Measurements from ENCODE around the gene LDLRAD1. TPM values are rescaled to one million over a fixed set of nuclear protein-coding genes. Genes with fewer than 3 reads are reported as not detected.

Gene LDLRAD1
- total and polyA plus RNA-seq, 2 experiments from 2014 or later: not detected

DNA sequence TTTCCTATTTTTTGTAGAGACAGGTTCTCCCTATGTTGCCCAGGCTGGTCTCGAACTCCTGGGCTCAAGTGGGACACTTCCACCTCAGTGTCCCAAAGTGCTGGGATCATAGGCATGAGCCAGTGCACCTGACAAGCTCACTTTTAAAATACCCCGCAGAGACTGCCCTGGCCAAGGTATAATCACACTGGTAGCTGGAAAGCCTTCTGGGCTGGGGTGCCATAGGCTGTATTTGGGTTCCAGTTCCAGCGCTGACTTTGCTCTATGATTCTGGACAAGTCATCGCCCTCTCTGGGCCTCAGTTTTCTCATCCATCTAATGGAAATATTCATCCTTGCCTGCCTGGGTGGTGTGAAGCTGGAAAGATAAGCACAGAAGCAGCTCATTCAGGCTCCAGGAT, 10.4 kb downstream of the LDLRAD1 start:
- TF ChIP-seq STAT1 (IDR thresholded peaks at IDR 0.05; ENCODE audit: unreplicated experiment): no peak
- TF ChIP-seq ZNF114 (CRISPR knock-in tag; IDR thresholded peaks at IDR 0.05): no peak
- no peak for TF ChIP-seq JUNB (IDR thresholded peaks at IDR 0.05; ENCODE audit: unreplicated experiment)
- no peak for TF ChIP-seq EZH2phosphoT487 (IDR thresholded peaks at IDR 0.05; ENCODE audit: unreplicated experiment)
- TF ChIP-seq POLR2AphosphoS5 (IDR thresholded peaks at IDR 0.05; ENCODE audit: low read depth): no peak
- TF ChIP-seq, protein P1, sequence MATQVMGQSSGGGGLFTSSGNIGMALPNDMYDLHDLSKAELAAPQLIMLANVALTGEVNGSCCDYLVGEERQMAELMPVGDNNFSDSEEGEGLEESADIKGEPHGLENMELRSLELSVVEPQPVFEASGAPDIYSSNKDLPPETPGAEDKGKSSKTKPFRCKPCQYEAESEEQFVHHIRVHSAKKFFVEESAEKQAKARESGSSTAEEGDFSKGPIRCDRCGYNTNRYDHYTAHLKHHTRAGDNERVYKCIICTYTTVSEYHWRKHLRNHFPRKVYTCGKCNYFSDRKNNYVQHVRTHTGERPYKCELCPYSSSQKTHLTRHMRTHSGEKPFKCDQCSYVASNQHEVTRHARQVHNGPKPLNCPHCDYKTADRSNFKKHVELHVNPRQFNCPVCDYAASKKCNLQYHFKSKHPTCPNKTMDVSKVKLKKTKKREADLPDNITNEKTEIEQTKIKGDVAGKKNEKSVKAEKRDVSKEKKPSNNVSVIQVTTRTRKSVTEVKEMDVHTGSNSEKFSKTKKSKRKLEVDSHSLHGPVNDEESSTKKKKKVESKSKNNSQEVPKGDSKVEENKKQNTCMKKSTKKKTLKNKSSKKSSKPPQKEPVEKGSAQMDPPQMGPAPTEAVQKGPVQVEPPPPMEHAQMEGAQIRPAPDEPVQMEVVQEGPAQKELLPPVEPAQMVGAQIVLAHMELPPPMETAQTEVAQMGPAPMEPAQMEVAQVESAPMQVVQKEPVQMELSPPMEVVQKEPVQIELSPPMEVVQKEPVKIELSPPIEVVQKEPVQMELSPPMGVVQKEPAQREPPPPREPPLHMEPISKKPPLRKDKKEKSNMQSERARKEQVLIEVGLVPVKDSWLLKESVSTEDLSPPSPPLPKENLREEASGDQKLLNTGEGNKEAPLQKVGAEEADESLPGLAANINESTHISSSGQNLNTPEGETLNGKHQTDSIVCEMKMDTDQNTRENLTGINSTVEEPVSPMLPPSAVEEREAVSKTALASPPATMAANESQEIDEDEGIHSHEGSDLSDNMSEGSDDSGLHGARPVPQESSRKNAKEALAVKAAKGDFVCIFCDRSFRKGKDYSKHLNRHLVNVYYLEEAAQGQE (IDR thresholded peaks at IDR 0.05; ENCODE audit: unreplicated experiment): no peak
- no peak for TF ChIP-seq ZNF331 (CRISPR knock-in tag; IDR thresholded peaks at IDR 0.05; ENCODE audit: low read depth)
- TF ChIP-seq CREB1 (CRISPR knock-in tag; IDR thresholded peaks at IDR 0.05; ENCODE audit: low read depth): no peak
- no peak for TF ChIP-seq NANOG (IDR thresholded peaks at IDR 0.05; ENCODE audit: borderline replicate concordance)
- TF ChIP-seq, protein P2, sequence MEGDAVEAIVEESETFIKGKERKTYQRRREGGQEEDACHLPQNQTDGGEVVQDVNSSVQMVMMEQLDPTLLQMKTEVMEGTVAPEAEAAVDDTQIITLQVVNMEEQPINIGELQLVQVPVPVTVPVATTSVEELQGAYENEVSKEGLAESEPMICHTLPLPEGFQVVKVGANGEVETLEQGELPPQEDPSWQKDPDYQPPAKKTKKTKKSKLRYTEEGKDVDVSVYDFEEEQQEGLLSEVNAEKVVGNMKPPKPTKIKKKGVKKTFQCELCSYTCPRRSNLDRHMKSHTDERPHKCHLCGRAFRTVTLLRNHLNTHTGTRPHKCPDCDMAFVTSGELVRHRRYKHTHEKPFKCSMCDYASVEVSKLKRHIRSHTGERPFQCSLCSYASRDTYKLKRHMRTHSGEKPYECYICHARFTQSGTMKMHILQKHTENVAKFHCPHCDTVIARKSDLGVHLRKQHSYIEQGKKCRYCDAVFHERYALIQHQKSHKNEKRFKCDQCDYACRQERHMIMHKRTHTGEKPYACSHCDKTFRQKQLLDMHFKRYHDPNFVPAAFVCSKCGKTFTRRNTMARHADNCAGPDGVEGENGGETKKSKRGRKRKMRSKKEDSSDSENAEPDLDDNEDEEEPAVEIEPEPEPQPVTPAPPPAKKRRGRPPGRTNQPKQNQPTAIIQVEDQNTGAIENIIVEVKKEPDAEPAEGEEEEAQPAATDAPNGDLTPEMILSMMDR (conservative IDR thresholded peaks at IDR 0.05; ENCODE audit: low read depth in 2 of 2): no peak
- no peak for TF ChIP-seq EZH2 (IDR thresholded peaks at IDR 0.05; ENCODE audit: low read depth, unreplicated experiment)
- TF ChIP-seq, protein P3, sequence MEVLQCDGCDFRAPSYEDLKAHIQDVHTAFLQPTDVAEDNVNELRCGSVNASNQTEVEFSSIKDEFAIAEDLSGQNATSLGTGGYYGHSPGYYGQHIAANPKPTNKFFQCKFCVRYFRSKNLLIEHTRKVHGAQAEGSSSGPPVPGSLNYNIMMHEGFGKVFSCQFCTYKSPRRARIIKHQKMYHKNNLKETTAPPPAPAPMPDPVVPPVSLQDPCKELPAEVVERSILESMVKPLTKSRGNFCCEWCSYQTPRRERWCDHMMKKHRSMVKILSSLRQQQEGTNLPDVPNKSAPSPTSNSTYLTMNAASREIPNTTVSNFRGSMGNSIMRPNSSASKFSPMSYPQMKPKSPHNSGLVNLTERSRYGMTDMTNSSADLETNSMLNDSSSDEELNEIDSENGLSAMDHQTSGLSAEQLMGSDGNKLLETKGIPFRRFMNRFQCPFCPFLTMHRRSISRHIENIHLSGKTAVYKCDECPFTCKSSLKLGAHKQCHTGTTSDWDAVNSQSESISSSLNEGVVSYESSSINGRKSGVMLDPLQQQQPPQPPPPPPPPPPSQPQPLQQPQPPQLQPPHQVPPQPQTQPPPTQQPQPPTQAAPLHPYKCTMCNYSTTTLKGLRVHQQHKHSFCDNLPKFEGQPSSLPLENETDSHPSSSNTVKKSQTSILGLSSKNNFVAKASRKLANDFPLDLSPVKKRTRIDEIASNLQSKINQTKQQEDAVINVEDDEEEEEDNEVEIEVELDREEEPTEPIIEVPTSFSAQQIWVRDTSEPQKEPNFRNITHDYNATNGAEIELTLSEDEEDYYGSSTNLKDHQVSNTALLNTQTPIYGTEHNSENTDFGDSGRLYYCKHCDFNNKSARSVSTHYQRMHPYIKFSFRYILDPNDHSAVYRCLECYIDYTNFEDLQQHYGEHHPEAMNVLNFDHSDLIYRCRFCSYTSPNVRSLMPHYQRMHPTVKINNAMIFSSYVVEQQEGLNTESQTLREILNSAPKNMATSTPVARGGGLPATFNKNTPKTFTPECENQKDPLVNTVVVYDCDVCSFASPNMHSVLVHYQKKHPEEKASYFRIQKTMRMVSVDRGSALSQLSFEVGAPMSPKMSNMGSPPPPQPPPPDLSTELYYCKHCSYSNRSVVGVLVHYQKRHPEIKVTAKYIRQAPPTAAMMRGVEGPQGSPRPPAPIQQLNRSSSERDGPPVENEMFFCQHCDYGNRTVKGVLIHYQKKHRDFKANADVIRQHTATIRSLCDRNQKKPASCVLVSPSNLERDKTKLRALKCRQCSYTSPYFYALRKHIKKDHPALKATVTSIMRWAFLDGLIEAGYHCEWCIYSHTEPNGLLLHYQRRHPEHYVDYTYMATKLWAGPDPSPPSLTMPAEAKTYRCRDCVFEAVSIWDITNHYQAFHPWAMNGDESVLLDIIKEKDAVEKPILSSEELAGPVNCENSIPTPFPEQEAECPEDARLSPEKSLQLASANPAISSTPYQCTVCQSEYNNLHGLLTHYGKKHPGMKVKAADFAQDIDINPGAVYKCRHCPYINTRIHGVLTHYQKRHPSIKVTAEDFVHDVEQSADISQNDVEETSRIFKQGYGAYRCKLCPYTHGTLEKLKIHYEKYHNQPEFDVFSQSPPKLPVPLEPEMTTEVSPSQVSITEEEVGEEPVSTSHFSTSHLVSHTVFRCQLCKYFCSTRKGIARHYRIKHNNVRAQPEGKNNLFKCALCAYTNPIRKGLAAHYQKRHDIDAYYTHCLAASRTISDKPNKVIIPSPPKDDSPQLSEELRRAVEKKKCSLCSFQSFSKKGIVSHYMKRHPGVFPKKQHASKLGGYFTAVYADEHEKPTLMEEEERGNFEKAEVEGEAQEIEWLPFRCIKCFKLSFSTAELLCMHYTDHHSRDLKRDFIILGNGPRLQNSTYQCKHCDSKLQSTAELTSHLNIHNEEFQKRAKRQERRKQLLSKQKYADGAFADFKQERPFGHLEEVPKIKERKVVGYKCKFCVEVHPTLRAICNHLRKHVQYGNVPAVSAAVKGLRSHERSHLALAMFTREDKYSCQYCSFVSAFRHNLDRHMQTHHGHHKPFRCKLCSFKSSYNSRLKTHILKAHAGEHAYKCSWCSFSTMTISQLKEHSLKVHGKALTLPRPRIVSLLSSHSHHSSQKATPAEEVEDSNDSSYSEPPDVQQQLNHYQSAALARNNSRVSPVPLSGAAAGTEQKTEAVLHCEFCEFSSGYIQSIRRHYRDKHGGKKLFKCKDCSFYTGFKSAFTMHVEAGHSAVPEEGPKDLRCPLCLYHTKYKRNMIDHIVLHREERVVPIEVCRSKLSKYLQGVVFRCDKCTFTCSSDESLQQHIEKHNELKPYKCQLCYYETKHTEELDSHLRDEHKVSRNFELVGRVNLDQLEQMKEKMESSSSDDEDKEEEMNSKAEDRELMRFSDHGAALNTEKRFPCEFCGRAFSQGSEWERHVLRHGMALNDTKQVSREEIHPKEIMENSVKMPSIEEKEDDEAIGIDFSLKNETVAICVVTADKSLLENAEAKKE (CRISPR knock-in tag; IDR thresholded peaks at IDR 0.05): no peak
- TF ChIP-seq, protein P4, sequence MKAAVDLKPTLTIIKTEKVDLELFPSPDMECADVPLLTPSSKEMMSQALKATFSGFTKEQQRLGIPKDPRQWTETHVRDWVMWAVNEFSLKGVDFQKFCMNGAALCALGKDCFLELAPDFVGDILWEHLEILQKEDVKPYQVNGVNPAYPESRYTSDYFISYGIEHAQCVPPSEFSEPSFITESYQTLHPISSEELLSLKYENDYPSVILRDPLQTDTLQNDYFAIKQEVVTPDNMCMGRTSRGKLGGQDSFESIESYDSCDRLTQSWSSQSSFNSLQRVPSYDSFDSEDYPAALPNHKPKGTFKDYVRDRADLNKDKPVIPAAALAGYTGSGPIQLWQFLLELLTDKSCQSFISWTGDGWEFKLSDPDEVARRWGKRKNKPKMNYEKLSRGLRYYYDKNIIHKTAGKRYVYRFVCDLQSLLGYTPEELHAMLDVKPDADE (IDR thresholded peaks at IDR 0.05): no peak

More for the DNA sequence above, 10.4 kb downstream of the LDLRAD1 start:
- Mint-ChIP-seq H3K27ac (no peak overlapping the region), H3K4me1 (no peaks in the 10 kb centered on the region), H3K27me3 (ENCODE audit: insufficient read depth, low read depth, poor library complexity) (peaks cover 7% of the 10 kb centered on the region), H3K9me3 (peaks cover 14% of the 10 kb centered on the region), H3K4me3 (no peak overlapping the region), H3K36me3 (ENCODE audit: low read depth) (no peaks in the 10 kb centered on the region)
- Histone ChIP-seq H3K4me2 (no peak overlapping the region), H3F3A (replicated peaks; ENCODE audit: low read depth) (no peaks in the 10 kb centered on the region), H3K4me1 (ENCODE audit: insufficient read depth) (no peaks in the 10 kb centered on the region), H3K36me3 (ENCODE audit: insufficient read depth) (no peaks in the 10 kb centered on the region), H2AFZ (no peak overlapping the region), H3K4me3 (no peak overlapping the region), H3K27me3 (ENCODE audit: insufficient read depth) (no peaks in the 10 kb centered on the region), H4K20me1 (replicated peaks; ENCODE audit: insufficient read depth) (no peaks in the 10 kb centered on the region), H3K79me2 (replicated peaks; ENCODE audit: insufficient read depth) (no peaks in the 10 kb centered on the region), H3K9me2 (ENCODE audit: insufficient read depth) (no peaks in the 10 kb centered on the region; the same call in 1 of the 2 replicates), H3K27ac (ENCODE audit: low read depth) (no peak overlapping the region)
- DNase-seq (ENCODE audit: low spot score) (no peak), ATAC-seq (no peak)
